ES-I3 (cell line): Measurements from ENCODE around the gene ONECUT3.
A peak's percentile ranks its signal among the peaks of the same experiment; 100 is the strongest.

Experiments
- H3K36me3 ChIP-seq: 2 replicates; pipeline ENCODE4 v1.6.1; 2013; ENCODE audit warnings: mild to moderate bottlenecking, low read length, control low read depth, moderate library complexity; ENCODE audit not compliant: insufficient read depth
- H3K4me1 ChIP-seq: 2 replicates; pipeline ENCODE4 v1.6.1; 2013; ENCODE audit warnings: mild to moderate bottlenecking, control low read depth, low read length; ENCODE audit not compliant: insufficient read depth
- H3K9ac ChIP-seq: 2 replicates; pipeline ENCODE4 v1.6.1; 2013; ENCODE audit warnings: low read depth, mild to moderate bottlenecking, low read length, moderate library complexity
- H3K9me3 ChIP-seq: 2 replicates; pipeline ENCODE4 v1.6.1; 2013; ENCODE audit warnings: mild to moderate bottlenecking, low read length, moderate library complexity; ENCODE audit not compliant: control insufficient read depth, insufficient read depth

Gene ONECUT3

DNA sequence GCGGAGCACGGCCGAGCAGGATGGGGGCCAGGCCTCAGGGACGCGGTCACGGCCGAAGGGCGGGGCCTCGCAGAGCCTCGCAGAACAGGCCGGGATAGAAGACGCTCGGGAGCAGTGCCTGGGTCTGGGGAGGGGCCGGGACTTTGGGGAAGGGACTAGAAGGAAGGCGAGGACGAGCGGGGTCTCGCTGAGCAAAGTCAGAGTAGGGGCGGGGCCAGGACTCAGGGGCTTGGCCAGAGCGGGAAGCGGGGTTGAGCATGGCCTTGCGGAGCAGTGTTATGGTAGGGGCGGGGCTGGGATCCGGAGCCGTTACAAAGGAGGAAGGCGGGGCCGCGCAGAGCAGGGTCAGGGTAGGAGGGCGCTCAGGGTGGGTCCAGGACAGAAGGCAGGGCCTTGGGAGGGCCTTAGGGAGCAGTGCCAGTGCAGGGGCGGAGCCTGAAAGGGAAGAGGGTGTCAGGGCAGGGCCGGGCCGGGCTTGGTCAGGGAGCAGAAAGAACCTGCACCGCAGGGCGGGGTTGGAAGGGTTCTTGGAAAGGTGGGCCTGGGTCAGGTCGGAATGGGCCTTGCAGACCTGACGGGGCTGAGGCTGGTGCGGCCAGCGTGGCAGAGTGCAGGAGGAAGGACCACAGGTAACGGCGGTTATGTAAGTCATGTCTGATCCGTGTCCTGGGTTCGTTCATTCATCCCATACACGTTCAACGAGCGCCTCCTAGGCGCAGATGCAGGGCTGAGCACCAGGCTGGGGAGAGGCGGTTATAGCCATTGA is 59.3 kb downstream of the ONECUT3 start:
- Histone ChIP-seq H3K9me3 (no peaks in the 10 kb centered on the region), H3K36me3 (no peaks in the 10 kb centered on the region), H3K4me1 (no peaks in the 10 kb centered on the region), H3K9ac (peak overlapping the region; percentile 62; the same call in 1 of the 2 replicates)

GRCh38 chr19:1813192-1814182 is 60.2 kb downstream of the ONECUT3 start:
- Histone ChIP-seq H3K9me3 (no peaks in the 10 kb centered on the region), H3K36me3 (no peaks in the 10 kb centered on the region), H3K4me1 (no peaks in the 10 kb centered on the region), H3K9ac (peak overlapping the region; percentile 62)

DNA sequence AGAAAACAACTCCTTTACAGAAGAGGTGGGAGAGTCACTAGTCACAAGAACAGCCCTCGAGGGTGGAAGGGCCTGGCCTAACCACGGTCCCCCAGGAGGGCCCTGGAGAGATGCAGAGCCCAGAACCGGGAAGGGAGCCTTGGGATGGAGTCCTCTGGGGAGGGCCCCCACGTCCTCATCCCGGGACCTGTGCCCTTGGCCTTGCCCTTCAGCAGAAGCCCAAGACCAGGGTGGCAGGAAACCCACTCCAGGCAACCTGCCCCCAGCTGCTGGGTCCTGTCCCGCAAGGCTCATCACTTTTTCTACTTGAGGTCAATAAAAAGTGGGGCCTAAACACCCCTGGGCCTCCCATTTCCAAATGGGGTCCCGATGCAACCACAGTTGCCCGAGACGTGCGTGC is 61.1 kb downstream of the ONECUT3 start:
- H3K36me3 ChIP-seq, result no peaks in the 10 kb centered on the region
- no peaks in the 10 kb centered on the region for H3K9me3 ChIP-seq
- no peak overlapping the region for H3K9ac ChIP-seq
- H3K4me1 ChIP-seq, result no peaks in the 10 kb centered on the region

DNA sequence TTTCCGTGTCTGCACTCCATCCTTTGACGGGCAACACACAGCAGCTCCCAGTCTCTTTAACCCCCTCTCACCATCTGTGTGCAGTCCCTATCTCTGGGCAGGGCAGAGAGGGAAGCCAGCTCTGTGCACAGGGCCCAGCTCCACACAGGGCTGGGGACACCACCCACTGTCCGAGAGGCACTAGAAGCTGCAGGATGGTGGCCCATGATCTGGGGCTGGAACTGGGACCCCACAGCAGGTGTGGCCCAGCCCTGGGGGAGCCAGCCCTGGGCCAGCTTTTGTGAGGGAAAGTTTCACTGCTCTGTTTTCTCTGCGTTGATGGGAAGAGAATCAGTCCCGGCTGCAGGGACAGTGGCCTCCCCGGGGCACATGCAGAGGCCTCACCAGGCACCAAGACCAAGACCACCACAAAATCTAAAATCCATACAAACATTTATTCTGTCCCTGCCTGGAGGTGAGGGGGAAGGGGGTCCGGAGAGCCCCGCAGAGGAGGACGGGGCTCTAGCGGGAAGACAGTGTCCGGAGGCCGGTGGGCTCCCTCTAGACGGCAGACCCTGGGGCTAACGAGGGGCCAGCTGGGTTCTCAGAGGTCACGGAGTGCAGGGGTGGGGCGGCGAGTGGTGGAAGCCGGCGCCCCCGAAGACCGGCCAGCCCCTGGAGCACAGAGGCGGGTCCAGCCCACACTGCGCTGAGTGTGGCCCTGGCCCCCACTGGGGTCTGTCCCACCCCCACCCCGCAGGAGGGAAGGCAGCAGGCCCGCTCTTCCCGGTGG is 61.7 kb downstream of the ONECUT3 start:
- Histone ChIP-seq H3K36me3 (no peaks in the 10 kb centered on the region), H3K4me1 (no peaks in the 10 kb centered on the region), H3K9me3 (no peaks in the 10 kb centered on the region), H3K9ac (no peak overlapping the region)

DNA sequence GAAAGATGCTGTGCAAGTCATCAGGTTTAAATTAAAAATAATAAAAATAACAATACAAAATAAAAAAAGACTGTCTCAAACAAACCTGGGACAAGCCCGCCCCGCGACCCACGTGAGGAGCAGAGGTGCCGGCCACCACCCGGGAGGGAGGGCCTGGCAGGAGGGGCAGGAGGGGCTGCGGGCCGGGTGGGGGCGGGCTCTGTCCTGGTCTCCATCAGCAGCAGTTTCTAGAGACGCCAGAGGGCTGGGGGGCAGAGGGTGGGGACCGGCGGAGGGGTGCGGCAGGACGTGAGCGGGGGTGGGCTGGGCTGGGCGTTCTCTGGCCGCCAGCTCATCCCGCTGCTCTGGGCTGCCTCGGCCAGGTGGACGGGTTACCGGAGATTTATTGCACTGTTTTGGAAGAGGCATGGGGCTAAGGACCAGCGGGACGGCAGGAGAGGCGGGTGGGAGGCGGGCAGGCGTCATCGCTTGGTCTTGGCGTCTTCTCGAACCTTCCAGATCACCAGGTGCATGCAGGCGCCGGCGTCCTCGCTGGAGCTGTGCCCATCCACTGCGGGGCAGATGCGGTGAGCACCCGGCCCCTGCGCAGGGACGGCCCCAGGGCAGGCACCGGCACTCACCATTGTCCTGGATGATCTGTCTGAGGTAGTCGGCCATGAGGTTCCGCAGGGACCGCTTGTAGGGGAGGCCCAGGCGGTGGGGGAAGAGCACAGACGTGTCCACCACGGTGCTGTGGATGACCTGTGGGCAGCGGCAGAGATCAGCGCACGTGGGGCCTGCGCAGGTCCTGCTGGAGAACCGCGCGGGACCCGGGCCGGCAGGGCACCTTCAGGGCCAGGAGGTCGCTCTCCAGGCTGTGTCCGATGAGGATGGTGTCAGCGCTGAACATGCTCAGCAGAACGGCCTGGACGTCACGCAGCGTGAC is 62.6 kb downstream of the ONECUT3 start:
- Histone ChIP-seq H3K9ac (no peak overlapping the region), H3K4me1 (no peaks in the 10 kb centered on the region), H3K36me3 (no peaks in the 10 kb centered on the region), H3K9me3 (no peaks in the 10 kb centered on the region)

DNA sequence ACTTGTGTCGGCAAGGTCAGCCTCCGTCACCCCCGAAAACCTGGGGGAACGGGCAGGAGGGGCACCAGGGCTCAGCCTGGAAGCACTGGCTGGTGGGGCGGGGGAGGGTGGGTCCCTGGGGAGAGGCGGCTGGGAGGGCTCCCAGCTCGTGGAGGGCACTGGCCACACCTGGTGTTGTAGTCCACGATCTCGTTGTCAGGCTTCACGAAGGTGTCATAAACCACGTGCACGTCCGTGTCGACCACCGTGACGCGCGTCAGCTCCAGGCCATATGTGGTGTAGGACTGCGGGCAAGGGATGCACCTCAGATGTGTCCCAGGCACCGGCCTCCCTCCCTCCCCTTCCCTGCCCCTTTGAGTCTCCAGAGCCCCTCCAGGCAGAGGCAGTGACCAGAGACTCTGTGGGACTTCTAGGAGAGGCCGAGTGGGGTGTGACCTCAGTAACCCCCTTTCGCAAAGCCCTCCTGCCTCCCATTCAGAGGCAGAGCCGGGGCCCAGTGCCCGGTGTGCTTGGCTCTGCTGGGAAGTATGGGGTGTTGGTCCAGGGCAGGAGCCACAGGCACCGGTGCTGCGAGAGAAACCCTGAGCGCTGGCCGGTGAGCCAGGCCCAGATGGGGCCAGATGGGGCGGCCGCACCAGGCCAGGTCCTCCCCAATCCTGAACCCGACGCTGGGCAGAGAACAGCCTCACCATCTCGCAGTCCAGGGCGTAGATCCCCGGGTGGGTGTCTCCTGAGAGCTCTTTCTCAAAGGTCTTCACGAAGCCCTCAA is 63.4 kb downstream of the ONECUT3 start:
- H3K9me3 ChIP-seq, result no peaks in the 10 kb centered on the region
- H3K9ac ChIP-seq, result no peak overlapping the region
- no peaks in the 10 kb centered on the region for H3K36me3 ChIP-seq
- H3K4me1 ChIP-seq, result no peaks in the 10 kb centered on the region

DNA sequence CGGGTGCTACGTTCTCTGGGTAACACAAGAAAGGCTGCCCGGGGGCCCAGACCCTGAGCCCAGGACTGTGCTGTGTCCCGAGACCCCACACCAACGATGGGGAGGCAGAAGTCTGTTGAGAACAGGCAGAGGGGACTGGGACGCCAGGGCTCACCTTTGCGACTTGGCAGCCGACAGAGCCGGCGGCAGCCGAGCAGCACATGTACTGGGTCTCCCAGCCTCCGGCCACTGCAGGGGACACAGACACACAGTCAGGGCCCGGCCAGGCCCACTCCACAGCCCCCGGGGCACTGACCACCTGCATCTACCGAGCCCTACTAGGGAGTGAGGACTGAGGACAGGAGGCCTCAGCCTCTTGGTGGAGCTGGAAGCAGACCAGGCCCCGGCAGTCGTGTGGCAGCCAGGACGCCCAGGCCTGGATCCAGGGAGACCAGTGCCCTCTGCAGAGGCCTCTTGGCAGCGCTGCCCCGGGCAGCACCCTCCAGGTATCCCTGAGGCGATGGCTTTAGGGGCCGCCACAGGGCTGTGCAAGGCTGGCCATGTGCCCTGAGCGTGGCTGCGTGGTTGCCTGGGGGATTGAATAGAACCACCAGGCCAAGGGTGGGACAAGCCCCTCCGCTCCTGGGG is 64.4 kb downstream of the ONECUT3 start:
- no peaks in the 10 kb centered on the region for H3K9me3 ChIP-seq
- H3K4me1 ChIP-seq, result no peaks in the 10 kb centered on the region
- H3K9ac ChIP-seq, result no peak overlapping the region
- H3K36me3 ChIP-seq, result no peaks in the 10 kb centered on the region

- Histone ChIP-seq H3K9ac (no peak overlapping the region), H3K4me1 (no peaks in the 10 kb centered on the region), H3K36me3 (no peaks in the 10 kb centered on the region), H3K9me3 (no peaks in the 10 kb centered on the region)
Observed at GRCh38 chr19:1818549-1819195, 65.4 kb downstream of the ONECUT3 start.

GRCh38 chr19:1819341-1820255 is 66.3 kb downstream of the ONECUT3 start:
- no peaks in the 10 kb centered on the region for H3K4me1 ChIP-seq
- no peaks in the 10 kb centered on the region for H3K9me3 ChIP-seq
- no peak overlapping the region for H3K9ac ChIP-seq
- peaks cover 5% of the 10 kb centered on the region; the same call in 1 of the 2 replicates for H3K36me3 ChIP-seq

GRCh38 chr19:1822210-1822609 is 68.9 kb downstream of the ONECUT3 start:
- H3K9me3 ChIP-seq, result no peaks in the 10 kb centered on the region
- peaks cover 7% of the 10 kb centered on the region; the same call in 1 of the 2 replicates for H3K36me3 ChIP-seq
- no peak overlapping the region for H3K9ac ChIP-seq
- peaks cover 6% of the 10 kb centered on the region; the same call in 1 of the 2 replicates for H3K4me1 ChIP-seq

GRCh38 chr19:1823020-1823419 is 69.7 kb downstream of the ONECUT3 start:
- H3K36me3 ChIP-seq, result peaks cover 7% of the 10 kb centered on the region; the same call in 1 of the 2 replicates

More at GRCh38 chr19:1823020-1823419, 69.7 kb downstream of the ONECUT3 start:
- Histone ChIP-seq H3K4me1 (peaks cover 9% of the 10 kb centered on the region; the same call in 1 of the 2 replicates), H3K9me3 (no peaks in the 10 kb centered on the region), H3K9ac (no peak overlapping the region)
